Stimulated activated CD8-positive, alpha-beta memory T cell treated with anti-CD3 and anti-CD28 coated beads, Interleukin-12 subunit alpha, Interleukin-12 subunit beta, amount 100 ng/mL, for 1 hour (primary cell): ENCODE data around the gene CRLF1.
A peak's percentile ranks its signal among the peaks of the same experiment; 100 is the strongest.

Experiments
- DNase-seq: peaks from one replicate; pipeline ENCODE4 v3.0.0-alpha.2; 2020; ENCODE audit warnings: low read depth

Gene CRLF1

DNA sequence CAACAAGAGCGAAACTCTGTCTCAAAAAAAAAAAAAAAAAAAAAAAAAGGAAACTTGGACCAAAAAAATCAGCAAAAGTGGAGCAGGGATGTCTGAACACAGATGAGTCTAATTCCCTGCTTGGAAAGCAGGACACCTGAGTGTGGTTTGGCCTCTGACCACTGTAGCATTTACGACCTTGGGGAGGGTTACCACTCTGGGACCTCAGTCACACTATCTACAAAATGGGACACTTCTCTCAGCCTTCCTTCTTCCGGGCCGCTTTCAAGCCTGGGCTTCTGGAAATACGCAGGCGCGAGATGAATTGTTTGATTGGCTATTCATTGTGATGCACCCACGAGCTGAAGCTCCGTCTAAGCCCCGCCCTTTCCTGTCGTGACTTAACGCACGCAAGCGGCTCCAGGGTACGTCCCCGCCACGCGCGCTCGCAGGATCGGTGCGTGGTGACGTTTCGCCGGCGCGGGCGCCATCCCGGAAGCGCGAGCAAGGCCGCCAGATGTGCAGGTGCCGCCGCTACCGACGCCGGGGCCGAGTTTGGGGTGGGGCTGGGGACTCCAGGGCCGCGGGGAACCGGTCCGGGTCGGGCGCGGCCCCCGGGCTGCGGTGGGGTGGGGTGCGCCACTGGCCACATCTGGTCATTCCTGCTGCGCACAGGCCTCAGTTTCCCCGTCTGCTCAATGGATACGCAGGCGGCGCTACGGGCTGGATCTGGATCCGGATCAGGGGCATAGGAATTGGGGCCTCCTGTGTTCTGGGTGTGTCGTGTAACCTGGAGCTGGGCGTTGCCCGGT is 49.0 kb downstream of the CRLF1 start, which contains the start of gene KXD1:
TSS of gene KXD1 (plus strand) at position 460 of the 791 bp plus-strand sequence. CDS start 4,187 bp downstream, outside the sequence.
- DNase-seq: peak; percentile 97

DNA sequence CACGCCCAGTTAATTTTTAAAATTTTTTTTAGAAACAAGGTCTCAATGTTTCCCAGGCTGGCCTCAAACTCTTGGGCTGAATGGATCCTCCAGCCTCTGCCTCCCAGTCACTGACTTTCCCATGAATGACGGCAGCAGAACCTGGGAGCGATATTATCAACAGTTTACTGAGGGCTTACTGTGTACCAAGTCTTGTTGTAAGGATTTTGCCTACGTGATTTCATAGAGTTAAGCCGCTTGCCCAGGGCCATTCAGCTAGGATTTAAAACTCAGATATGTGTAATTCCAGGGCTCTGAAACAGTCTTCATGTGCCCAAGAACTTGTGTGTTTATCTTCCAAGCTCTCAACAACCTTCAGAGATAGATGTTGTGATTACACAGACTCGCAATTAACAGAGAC is 55.0 kb downstream of the CRLF1 start:
- no peak for DNase-seq

DNA sequence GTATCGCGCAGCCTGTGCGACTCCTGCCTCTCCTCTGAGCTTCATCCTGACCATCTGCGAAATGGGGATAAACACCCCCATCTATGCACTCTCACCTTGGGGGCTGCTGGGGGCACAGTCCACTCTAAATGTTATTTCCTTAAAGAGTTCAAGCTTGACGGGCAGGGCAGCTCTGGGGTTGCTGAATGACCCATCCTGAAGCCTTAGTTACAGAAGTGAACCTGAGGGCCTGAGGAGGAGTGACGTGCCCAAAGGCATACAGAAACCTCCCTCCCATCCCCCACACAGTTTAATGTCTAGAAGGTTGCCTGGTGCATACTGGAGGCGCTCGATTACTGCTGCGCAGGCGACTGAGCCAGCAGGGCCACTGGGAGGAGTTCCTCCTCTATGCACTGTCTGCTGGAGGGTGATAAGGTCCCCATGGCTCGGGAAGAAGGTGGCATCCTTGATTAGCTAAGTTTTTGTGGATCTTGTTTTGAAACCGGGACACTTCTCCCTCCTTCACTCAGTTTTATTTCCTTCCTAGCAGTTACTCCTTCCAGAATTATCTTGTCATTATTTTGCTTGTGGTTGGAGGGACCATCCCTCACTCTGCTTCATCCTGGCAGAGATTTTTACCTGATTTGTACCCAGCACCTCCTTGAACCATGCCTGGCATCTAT is 62.7 kb downstream of the CRLF1 start:
- DNase-seq: peak; percentile 54
